H1 (cell line): ENCODE measurements around the gene SND1. TPM values are rescaled to one million over a fixed set of nuclear protein-coding genes. Genes with fewer than 3 reads are reported as not detected.
"Not testable (repeated sequence)": the region's sequence is repeated elsewhere in the genome, so short reads cannot be mapped to it uniquely, and the experiment has no call there.

Experiments
- CTCF ChIA-PET: fragments of 300-600 bp; sonication (Branson Sonifier 250); formaldehyde crosslinking; loops from one replicate; lab custom pipeline; 2021; ENCODE audit not compliant: partially characterized antibody; lab: Charles Lee
- POLR2A ChIA-PET: fragments of 300-600 bp; sonication (Branson Sonifier 250); formaldehyde crosslinking; loops from one replicate; lab custom pipeline; 2021; ENCODE audit warnings: inconsistent platforms; ENCODE audit not compliant: partially characterized antibody; lab: Charles Lee
- DNase-seq, 2 experiments: peaks; one replicate each; pipeline versions ENCODE4 v3.0.0 to v3.0.0-alpha.2; 2010 to 2022; ENCODE audit warnings: low spot score in 2 of 2, low read depth in 1 of 2, mixed read lengths in 1 of 2
- FAIRE-seq: peaks from 2 replicates; lab custom pipeline; 2011; peaks lifted over from hg19 to GRCh38; lab: Jason Lieb, UNC
- H2AFZ ChIP-seq: 2 replicates; pipeline ENCODE4 v1.8.1; 2012; ENCODE audit warnings: low read length, inconsistent platforms
- H2AK5ac ChIP-seq: 2 replicates; pipeline ENCODE4 v1.6.1; 2013; ENCODE audit warnings: low read depth, low read length
- H2BK120ac ChIP-seq: replicated peaks from 2 replicates; pipeline ENCODE3; 2013; ENCODE audit warnings: low read depth, low read length, inconsistent platforms
- H2BK12ac ChIP-seq: 2 replicates; pipeline ENCODE4 v1.6.1; 2013; ENCODE audit warnings: low read depth, low read length
- H2BK15ac ChIP-seq: 2 replicates; pipeline ENCODE4 v1.6.1; 2013; ENCODE audit warnings: low read length
- H2BK20ac ChIP-seq: 2 replicates; pipeline ENCODE4 v1.6.1; 2013; ENCODE audit warnings: low read length
- H2BK5ac ChIP-seq: 2 replicates; pipeline ENCODE4 v1.6.1; 2013; ENCODE audit warnings: low read depth, low read length
- H3K14ac ChIP-seq: 2 replicates; pipeline ENCODE4 v1.6.1; 2013; ENCODE audit warnings: inconsistent platforms; ENCODE audit not compliant: insufficient read length
- H3K18ac ChIP-seq: 2 replicates; pipeline ENCODE4 v1.6.1; 2013; ENCODE audit warnings: low read length; ENCODE audit errors: extremely low read depth
- H3K23ac ChIP-seq: 2 replicates; pipeline ENCODE4 v1.6.1; 2013; ENCODE audit warnings: inconsistent platforms; ENCODE audit not compliant: insufficient read length
- H3K23me2 ChIP-seq: 2 replicates; pipeline ENCODE4 v1.6.1; 2013; ENCODE audit warnings: low read depth, low read length
- H3K27ac ChIP-seq: 2 replicates; pipeline ENCODE4 v1.6.1; 2011; ENCODE audit warnings: low read depth, low read length, inconsistent platforms
- H3K27me3 ChIP-seq, 4 experiments: replicated peaks in 1 of 4; 1 replicate in 1 of 4; 2 replicates in 3 of 4; pipeline versions ENCODE4 v1.6.1 to v1.8.1; 2011 to 2013; ENCODE audit warnings: low read length in 3 of 4, mild to moderate bottlenecking in 3 of 4, inconsistent platforms in 2 of 4, mixed read lengths in 2 of 4, moderate library complexity in 1 of 4; ENCODE audit not compliant: control insufficient read depth in 3 of 4, insufficient read depth in 3 of 4; ENCODE audit errors: extremely low read depth in 1 of 4
- H3K36me3 ChIP-seq, 4 experiments: 2 replicates each; pipeline versions ENCODE4 v1.6.1 to v1.8.1; 2011 to 2013; ENCODE audit warnings: mild to moderate bottlenecking in 4 of 4, low read length in 3 of 4, moderate library complexity in 2 of 4, control low read depth in 1 of 4, inconsistent platforms in 1 of 4; ENCODE audit not compliant: insufficient read depth in 4 of 4, control insufficient read depth in 2 of 4
- H3K4ac ChIP-seq: replicated peaks from 2 replicates; pipeline ENCODE3; 2013; ENCODE audit warnings: low read length, low read depth, mixed read lengths, inconsistent platforms; ENCODE audit not compliant: insufficient read length
- H3K4me1 ChIP-seq, 4 experiments: replicated peaks in 1 of 4; 1 replicate in 1 of 4; 2 replicates in 3 of 4; pipeline versions ENCODE4 v1.6.1 to v1.8.1; 2011 to 2013; ENCODE audit warnings: low read length in 3 of 4, inconsistent platforms in 2 of 4, mixed read lengths in 1 of 4; ENCODE audit not compliant: insufficient read depth in 4 of 4, control insufficient read depth in 3 of 4
- H3K4me2 ChIP-seq, 2 experiments: 2 replicates each; pipeline versions ENCODE4 v1.6.1 to v1.8.1; 2011 to 2013; ENCODE audit warnings: low read depth in 2 of 2, low read length in 2 of 2, control low read depth in 1 of 2, inconsistent platforms in 1 of 2, mild to moderate bottlenecking in 1 of 2; ENCODE audit not compliant: insufficient read depth in 1 of 2
- H3K4me3 ChIP-seq, 4 experiments: fragments of 200-600, 300-600 bp in 1 of 4; sonication (generic), shearing (Covaris generic), sonication (Bioruptor Twin) in 1 of 4; 2 replicates each; pipeline versions ENCODE4 v1.5.1 to v1.8.1; 2011 to 2016; ENCODE audit warnings: low read length in 4 of 4, low read depth in 3 of 4, control low read depth in 2 of 4, inconsistent platforms in 2 of 4, mild to moderate bottlenecking in 2 of 4, mixed read lengths in 1 of 4, moderate library complexity in 1 of 4; ENCODE audit not compliant: insufficient read depth in 2 of 4; ENCODE audit errors: extremely low read depth in 1 of 4
- H3K56ac ChIP-seq: replicated peaks from 2 replicates; pipeline ENCODE3; 2013; ENCODE audit warnings: low read depth, mild to moderate bottlenecking, mixed read lengths, low read length, inconsistent platforms; ENCODE audit not compliant: insufficient read length
- H3K79me1 ChIP-seq: 2 replicates; pipeline ENCODE4 v1.6.1; 2013; ENCODE audit warnings: low read depth, low read length, control low read depth
- H3K79me2 ChIP-seq, 2 experiments: 2 replicates each; pipeline versions ENCODE4 v1.6.1 to v1.8.1; 2012 to 2013; ENCODE audit warnings: low read length in 2 of 2, mild to moderate bottlenecking in 2 of 2, inconsistent platforms in 1 of 2; ENCODE audit not compliant: insufficient read depth in 2 of 2, control insufficient read depth in 1 of 2
- H3K9ac ChIP-seq, 4 experiments: replicated peaks in 1 of 4; 1 replicate in 1 of 4; 2 replicates in 3 of 4; pipeline versions ENCODE4 v1.6.1 to v1.8.1; 2011 to 2013; ENCODE audit warnings: low read depth in 3 of 4, low read length in 3 of 4, control low read depth in 2 of 4, mild to moderate bottlenecking in 2 of 4, moderate library complexity in 2 of 4, inconsistent platforms in 1 of 4; ENCODE audit errors: extremely low read depth in 1 of 4
- H3K9me3 ChIP-seq, 2 experiments: 2 replicates each; pipeline versions ENCODE4 v1.6.1 to v1.8.1; 2012 to 2013; ENCODE audit warnings: mild to moderate bottlenecking in 2 of 2, moderate library complexity in 2 of 2, control low read depth in 1 of 2, inconsistent platforms in 1 of 2, low read depth in 1 of 2, low read length in 1 of 2, mixed read lengths in 1 of 2; ENCODE audit not compliant: insufficient read depth in 2 of 2
- H4K20me1 ChIP-seq, 2 experiments: replicated peaks in 1 of 2; 2 replicates each; pipeline versions ENCODE3 to v1.8.1; 2011 to 2013; ENCODE audit warnings: inconsistent platforms in 2 of 2, low read length in 2 of 2, mild to moderate bottlenecking in 1 of 2; ENCODE audit not compliant: insufficient read depth in 2 of 2, control insufficient read depth in 1 of 2
- H4K5ac ChIP-seq: 2 replicates; pipeline ENCODE4 v1.6.1; 2013; ENCODE audit warnings: low read length, low read depth, mixed read lengths, inconsistent platforms; ENCODE audit not compliant: insufficient read length
- H4K8ac ChIP-seq: 2 replicates; pipeline ENCODE4 v1.8.0; 2013; ENCODE audit warnings: mild to moderate bottlenecking, moderate library complexity, low read length, inconsistent platforms; ENCODE audit not compliant: insufficient read depth; ENCODE audit errors: extremely low read depth
- H4K91ac ChIP-seq: replicated peaks from 2 replicates; pipeline ENCODE3; 2013; ENCODE audit warnings: low read length, mixed read lengths, inconsistent platforms; ENCODE audit not compliant: insufficient read length
- ASH2L ChIP-seq: fragments of 200-600, 300-600 bp; sonication (generic); IDR thresholded peaks from one replicate; pipeline ENCODE4 v1.7.1; 2017; ENCODE audit warnings: low read length
- EP300 ChIP-seq, 2 experiments: IDR thresholded peaks; 1 replicate in 1 of 2; 2 replicates in 1 of 2; pipeline ENCODE4 v1.6.1; 2011 to 2012; ENCODE audit warnings: low read depth in 2 of 2, low read length in 2 of 2, mild to moderate bottlenecking in 2 of 2, borderline replicate concordance in 1 of 2, inconsistent platforms in 1 of 2, moderate library complexity in 1 of 2
- JUN ChIP-seq: IDR thresholded peaks from 2 replicates; pipeline ENCODE4 v1.6.1; 2011; ENCODE audit warnings: low read depth, mild to moderate bottlenecking, improper control_type of control experiment, low read length
- KDM1A ChIP-seq: fragments of 200-600, 300-600 bp; sonication (generic); IDR thresholded peaks from 2 replicates; pipeline ENCODE4 v1.7.1; 2016; ENCODE audit warnings: mild to moderate bottlenecking, low read length, borderline replicate concordance
- MAFK ChIP-seq: IDR thresholded peaks from 2 replicates; pipeline ENCODE4 v1.6.1; 2012; ENCODE audit warnings: low read depth, mild to moderate bottlenecking, improper control_type of control experiment, low read length
- RXRA ChIP-seq: IDR thresholded peaks from 2 replicates; pipeline ENCODE4 v1.6.1; 2011; ENCODE audit warnings: low read depth, mild to moderate bottlenecking, low read length, moderate library complexity; ENCODE audit not compliant: insufficient read depth
- SRF ChIP-seq: IDR thresholded peaks from 2 replicates; pipeline ENCODE4 v1.6.1; 2011; ENCODE audit warnings: mild to moderate bottlenecking, low read depth, low read length, moderate library complexity
- TAF1 ChIP-seq: IDR thresholded peaks from 2 replicates; pipeline ENCODE4 v1.6.1; 2011; ENCODE audit warnings: mild to moderate bottlenecking, low read depth, low read length
- TBP ChIP-seq: IDR thresholded peaks from 2 replicates; pipeline ENCODE4 v1.6.1; 2011; ENCODE audit warnings: low read depth, low read length, improper control_type of control experiment
- WGBS, 2 experiments: shearing (Covaris generic) in 1 of 2; methylation state at CpG; one replicate each; pipeline versions ENCODE4 v1.1.6 to v1.1.7; 2013 to 2015; ENCODE audit warnings: low lambda C conversion rate in 2 of 2, mixed read lengths in 2 of 2, inconsistent platforms in 1 of 2, low coverage in 1 of 2, missing lambda C conversion rate in 1 of 2; ENCODE audit not compliant: insufficient replicate concordance in 2 of 2, insufficient coverage in 1 of 2, insufficient read length in 1 of 2; ENCODE audit errors: extremely low coverage in 1 of 2, missing lambda C conversion rate in 1 of 2; 5-methylcytosine and 5-hydroxymethylcytosine counted together
- polyA plus RNA-seq, 7 experiments: library from polyadenylated mRNA; depleted of rRNA in 3 of 7; stranded (reverse) in 5 of 7; unstranded in 2 of 7; fragments of >200 nt in 5 of 7; fragments of 200-250 nt in 2 of 7; gene quantifications; 1 replicate in 5 of 7; 2 replicates in 1 of 7; 4 replicates in 1 of 7; pipeline versions ENCODE4 v1.2.1 to v1.2.3, GENCODE V29; 2011 to 2013; ENCODE audit warnings: missing spikeins in 2 of 7, mixed read lengths in 2 of 7
- total RNA-seq: library from RNA; stranded (reverse); fragmentation: NEBNext Ultra II Directional; extraction: Animal tissue kit (Norgen Biotek cat#: 25700); gene quantifications from 2 replicates; pipeline ENCODE4 v1.2.1, GENCODE V29; 2021

The SND1 gene
- total and polyA plus RNA-seq, 2 of the 8 experiments (the other 6 are each of a cell fraction or from before 2014, with no cell fraction given): 122 to 290 TPM

DNA sequence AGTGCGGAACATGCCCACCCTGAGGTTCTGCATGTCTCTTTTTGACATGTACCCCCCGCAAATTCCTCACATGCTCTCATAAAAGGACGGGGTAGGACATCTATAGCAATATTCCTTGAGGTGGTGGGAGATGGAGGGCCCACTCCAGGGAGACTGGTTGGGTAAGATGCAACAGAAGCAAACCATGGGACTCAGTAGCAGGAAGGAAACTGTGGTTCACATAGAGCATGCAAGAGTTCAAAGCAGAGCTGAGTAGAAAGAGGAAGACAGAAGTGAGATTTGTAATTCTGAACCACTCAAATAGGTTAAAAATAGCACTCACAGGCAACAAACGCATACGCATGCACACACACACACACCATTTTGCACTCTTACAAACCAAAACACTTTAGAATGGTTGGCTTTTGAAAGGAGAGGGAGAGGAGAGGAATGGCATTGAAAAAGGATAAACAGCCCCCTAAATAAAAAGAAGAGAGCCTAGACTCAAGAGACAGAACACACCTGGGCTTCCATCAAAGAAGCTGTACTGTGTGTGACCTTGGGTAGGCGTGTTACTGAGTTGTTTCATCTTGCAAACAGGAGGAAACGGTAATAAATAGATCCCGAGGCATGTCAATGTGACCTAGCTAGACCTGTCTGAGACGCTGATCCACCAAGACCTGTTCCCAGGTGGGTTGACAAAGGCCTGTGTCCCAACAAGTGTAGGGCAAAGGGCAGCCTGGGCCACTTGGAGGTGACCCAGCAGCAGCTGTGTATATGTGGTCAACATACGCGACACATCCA, 456.8 kb downstream of the SND1 start (continued):
- no peak for TF ChIP-seq TAF1
- TF ChIP-seq SRF: no peak
- TF ChIP-seq RXRA: no peak
- TF ChIP-seq MAFK: no peak
- TF ChIP-seq TBP: no peak
- no peak for TF ChIP-seq EP300 (IDR thresholded peaks at IDR 0.05; ENCODE audit: borderline replicate concordance in 1 of 2, low read depth in 2 of 2, low read length in 2 of 2)
- TF ChIP-seq ASH2L: no peak
- no peak for TF ChIP-seq JUN
- no peak for TF ChIP-seq KDM1A

- not testable (repeated sequence) for H2AFZ ChIP-seq, H4K91ac ChIP-seq, H2BK120ac ChIP-seq, H4K20me1 ChIP-seq, H3K27ac ChIP-seq, H3K4ac ChIP-seq, H3K56ac ChIP-seq, H3K36me3 ChIP-seq, H4K5ac ChIP-seq, H4K8ac ChIP-seq, H3K23ac ChIP-seq, H2BK5ac ChIP-seq, H3K14ac ChIP-seq, DNase-seq, H3K9me3 ChIP-seq, H2AK5ac ChIP-seq, H3K18ac ChIP-seq, H3K4me1 ChIP-seq, H3K9ac ChIP-seq, H2BK15ac ChIP-seq, H3K4me2 ChIP-seq, H2BK12ac ChIP-seq, H3K23me2 ChIP-seq, FAIRE-seq, H3K79me1 ChIP-seq, H3K79me2 ChIP-seq, H3K4me3 ChIP-seq, H2BK20ac ChIP-seq
- WGBS, 2 experiments: 81% methylated on average over 12 of the region's 12 CpGs; no CpG with 5 or more reads in 1 of the 2 experiments
- H3K27me3 ChIP-seq: peaks cover 6 to 18% (median 14%) of the 10 kb centered on the region in 4 experiments
- ChIA-PET CTCF (interaction anchor here (0.5 to 5.3 kb wide), 11 partner anchors 9 to 213 kb away, joined by 3 to 63 read pairs (median 4); no protein-coding TSS in a partner anchor), POLR2A (interaction anchor here (0.9 kb wide), 1 partner anchor 10 kb away, joined by 3 read pairs; no protein-coding TSS in a partner anchor)
Measured at GRCh38 chr7:128109424-128109969, 457.5 kb downstream of the SND1 start.
